Measurements from ENCODE around the gene COL20A1.

Gene COL20A1

GRCh38 chr20:63351326-63351700 is 58.3 kb downstream of the COL20A1 start:
- DNase-seq: no peak

DNA sequence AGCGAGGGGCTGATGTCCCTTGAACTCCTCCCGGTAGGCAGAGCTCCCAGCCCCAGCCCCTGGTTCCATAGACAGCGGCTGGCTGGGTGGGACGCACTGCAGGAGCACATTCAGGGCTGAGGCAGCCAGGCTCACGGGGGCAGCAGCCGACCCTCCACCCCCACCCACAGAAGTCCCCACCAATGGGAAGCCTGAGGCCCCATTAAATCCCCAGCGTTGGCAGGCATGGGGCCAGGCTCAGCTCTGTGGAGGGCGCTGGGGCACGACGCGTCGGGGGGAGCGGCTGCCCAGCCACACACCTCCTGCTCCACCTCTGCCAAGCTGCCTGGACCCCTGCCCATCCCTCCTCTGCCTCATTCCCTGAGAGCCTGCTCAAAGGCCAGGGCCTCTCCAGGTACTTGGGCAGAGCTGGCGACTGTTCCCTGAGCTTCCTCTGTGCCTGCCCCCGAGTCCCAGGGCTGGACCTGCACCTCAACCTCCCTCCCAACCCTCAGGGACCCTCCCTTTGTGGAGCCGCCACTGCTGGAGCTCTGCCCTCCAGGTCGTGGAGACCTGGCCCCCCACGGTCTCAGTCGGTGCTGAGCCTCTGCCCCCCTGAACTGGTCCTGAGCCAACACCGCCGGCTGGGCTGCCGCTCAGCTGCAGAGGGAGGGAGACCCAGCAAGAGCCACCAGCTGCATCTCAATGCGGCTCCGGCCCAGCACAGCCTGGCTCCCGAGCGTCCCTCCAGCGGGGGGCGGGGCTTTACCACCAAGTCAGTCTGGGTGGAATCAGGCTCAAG is 59.0 kb downstream of the COL20A1 start:
- DNase-seq: no peak

DNA sequence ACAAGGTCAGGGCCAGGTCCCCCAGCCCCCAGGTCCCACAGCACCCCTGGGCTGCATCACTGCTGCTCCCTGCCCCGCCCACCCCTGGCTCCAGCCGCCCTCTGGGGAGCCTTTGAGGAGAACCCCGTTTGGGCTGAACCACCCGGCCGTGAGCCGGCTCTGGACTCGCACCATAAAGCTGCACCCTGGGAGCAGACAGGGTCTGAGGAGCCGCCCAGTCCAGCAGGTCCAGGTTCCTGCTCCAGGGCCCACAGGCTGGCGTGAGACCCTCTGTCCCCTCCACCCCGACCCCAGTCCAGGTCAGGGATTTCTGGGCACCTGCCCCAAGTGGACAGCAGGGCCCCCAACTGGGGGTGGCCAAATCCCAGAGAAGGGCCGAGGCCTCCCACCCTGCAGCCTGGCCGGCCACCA is 59.8 kb downstream of the COL20A1 start:
- no peak for DNase-seq

DNA sequence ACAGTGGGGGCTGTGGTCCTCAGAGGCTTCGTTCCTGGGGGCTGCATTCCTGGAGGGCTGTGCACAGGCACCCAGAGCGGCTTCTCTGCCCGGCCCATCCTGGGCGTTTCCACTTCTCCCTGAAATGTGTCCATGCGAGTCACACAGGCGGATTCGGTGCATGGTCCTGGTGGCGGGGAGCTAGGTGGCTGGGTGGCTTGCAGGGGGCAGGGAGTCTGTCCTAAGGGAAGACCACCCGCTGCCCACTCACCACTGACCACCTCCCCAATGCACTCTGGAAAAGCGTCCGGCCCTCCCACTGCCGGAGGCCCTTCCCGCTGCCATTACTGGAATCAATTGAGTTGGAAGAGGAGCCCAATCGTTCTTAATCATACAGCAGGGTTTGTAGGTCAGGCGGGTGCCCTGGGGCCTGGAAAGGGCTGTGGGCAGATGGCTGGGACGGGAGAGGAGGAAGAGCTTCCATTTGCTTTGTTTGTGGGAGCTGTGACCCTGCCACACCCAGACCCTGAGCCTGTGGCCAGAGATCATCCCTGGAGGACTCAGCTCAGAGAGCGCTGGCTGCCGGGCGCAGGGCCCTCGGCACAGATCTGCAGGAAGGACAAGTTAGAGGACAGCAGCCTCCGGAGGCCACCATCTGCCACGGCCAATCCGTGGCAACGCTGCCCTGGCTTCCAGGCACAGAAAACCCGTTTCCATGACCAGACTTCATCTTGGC is 61.8 kb downstream of the COL20A1 start:
- DNase-seq: no peak

- no peak for DNase-seq
Measured at GRCh38 chr20:63355781-63356295, 62.9 kb downstream of the COL20A1 start.

GRCh38 chr20:63356511-63356910 is 63.5 kb downstream of the COL20A1 start:
- no peak for DNase-seq

DNA sequence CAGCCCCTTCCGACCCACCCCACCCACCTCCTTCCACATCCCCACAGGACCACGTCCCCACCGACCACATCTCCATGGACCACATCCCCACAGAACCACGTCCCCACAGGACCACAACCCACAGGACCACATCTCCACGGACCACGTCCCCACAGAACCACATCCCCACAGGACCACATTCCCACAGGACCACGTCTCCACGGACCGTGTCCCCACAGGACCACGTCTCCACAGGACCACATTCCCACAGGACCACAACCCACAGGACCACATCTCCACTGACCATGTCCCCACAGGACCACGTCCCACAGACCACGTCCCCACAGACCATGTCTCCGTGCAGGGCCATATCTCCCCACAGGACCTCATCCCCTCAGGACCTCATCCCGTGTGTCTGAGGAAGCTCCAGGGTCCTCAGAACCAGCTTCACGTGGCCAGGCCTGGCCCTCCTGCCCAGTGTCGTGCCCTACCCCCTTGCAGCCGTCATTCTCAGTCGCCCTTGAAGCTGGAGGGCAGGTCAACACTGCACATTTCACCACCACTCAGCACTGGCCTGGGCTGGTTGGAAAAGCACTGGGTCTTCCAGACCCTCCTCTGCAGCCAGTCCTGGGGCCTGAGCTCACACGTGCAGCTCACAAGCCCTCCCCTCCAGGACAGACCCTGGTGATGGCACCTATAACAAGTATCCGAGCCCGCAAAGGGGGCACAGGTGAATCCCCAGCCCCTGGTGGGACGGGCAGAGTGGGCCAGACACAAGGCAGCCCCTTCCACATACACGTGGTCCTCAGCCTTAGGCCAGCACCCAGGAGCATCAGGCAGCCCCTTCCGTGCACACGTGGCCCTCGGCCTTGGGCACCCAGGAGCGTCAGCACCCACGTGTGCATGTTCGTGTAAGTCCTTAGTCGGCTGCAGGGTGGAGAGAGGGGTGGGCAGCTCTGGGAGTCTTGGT is 64.2 kb downstream of the COL20A1 start:
- no peak for DNase-seq

DNA sequence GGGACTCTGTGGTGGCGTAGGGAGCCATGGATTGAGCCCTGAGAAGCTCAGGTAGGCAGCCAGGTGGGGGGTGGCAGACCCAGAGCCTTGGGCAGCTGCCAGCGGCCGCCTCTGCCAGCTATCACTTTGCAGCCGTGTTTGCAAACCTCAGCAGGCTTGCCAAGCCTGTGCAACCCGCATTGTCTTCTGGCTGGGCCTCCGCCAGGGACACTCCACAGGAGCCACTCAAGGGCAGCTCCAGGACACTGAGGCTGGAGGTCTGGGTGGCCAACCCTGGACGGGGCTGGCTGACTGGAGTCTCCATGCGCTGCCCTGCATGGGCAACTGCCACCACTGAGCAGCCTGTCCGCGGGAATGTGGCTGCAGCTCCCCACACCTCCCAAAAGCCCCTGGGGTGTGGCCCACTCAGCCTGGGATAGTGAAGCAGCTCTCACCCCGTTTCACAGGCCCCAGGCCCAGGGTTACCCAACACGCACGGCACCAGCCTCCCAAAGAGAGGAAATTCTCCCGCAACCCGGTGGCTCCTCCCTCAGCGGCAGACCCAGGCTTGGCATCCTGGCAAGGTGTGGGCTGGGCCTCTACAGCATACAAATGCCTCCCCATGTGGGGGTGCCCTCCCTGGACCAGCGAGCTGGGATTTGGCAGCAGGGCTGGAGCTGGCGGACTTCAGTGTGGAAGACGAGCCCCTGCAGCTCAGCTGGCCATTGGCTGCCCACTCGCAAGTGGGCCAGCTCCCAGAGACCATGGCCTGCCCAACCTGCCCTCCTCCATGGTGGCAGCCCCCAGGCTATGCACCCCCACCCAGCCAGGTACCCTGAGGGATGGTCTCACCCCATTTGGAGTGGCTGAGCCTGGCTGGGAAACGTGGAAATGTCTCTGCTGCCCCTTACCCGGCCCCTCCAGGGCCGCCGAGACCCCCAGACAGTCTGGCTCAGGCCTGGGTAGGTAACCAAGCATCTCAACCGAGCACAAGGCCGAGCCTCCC is 65.2 kb downstream of the COL20A1 start:
- DNase-seq: no peak

DNA sequence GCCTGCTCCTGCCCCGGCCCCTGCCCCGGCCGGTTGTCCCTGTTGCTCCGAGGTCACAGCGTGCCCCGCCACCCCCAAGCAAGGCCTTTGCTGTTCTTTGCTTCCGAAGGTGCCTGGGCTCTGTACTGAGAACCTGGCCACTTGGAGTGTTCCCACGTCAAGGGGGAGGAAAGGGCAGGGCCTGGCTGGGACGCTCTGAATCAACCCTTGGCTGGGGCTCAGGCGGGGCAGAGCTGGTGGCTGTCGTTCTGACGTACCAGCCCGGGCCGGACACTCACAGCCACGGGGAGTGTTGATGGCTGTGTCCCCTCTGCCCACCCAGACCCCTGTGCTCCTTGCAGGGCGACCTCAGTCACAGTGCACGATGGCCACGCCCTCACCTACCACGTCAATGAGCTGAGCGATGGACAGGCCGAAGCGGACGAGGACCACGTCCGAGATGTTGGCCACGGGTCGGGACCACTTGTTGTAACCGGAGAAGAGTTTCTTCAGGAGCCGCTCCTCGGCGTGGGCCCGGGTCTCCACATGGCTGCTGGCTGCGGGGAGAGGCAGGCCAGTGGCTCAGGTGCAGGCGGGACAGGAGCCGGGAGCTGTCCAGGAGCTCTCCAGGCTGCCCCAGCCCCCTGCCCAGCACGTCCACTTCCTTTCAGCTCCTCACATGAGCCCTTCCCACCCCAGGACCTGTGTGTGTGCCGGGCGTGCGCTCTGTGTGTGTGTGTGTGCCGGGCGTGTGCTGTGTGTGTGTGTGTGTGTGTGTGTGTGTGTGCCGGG is 66.4 kb downstream of the COL20A1 start:
- no peak for DNase-seq

DNA sequence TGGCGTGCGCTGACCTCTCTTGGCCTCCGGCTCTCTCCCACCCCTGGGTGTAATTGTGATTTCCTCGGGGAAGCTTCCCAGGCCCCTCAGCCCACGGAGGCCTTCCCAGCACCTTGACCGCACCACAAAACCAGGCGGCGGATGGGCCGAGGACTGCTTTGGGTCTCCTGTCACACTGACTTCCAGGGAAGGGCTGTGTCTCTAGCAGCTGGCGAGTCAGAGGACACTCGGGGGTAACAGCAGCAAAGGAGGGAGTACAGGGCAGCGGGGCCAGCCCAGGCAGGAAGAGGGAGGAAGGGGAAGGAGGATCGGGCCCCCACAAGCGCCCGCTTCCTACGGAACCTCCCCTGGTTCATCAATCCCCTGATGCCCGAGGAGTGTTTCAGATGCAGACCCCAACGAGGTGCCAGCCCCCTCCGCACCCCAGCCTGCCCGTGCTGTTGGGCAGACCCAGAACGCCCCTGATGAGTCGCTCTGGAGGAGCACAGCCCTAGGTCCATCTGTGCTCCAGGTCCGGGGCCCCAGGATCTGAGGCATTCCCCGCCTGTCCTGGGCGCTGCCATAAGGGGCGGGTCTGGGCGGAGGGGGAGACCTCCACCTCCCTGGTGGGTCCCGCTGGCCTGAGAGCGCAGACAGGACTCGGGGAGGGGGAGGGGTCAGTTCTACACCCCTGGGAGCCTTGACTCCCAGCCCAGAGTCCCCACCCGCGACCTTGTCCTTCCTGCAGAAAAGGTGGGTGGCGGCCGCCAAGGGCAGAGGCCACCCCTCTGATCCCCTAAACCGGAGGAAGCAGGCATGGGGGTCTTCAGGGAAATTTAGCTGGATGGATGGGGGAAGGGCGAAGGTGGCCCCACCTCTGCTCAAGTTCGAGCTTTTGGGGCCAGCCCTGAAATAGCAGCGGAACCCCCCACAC is 67.2 kb downstream of the COL20A1 start:
- DNase-seq: no peak

- no peak for DNase-seq
Measured at GRCh38 chr20:63360850-63361518, 68.0 kb downstream of the COL20A1 start, which contains the start of gene CHRNA4. CHRNA4 (minus strand) TSS chr20:63361349; CDS start chr20:63361165, 184 bp downstream.

DNA sequence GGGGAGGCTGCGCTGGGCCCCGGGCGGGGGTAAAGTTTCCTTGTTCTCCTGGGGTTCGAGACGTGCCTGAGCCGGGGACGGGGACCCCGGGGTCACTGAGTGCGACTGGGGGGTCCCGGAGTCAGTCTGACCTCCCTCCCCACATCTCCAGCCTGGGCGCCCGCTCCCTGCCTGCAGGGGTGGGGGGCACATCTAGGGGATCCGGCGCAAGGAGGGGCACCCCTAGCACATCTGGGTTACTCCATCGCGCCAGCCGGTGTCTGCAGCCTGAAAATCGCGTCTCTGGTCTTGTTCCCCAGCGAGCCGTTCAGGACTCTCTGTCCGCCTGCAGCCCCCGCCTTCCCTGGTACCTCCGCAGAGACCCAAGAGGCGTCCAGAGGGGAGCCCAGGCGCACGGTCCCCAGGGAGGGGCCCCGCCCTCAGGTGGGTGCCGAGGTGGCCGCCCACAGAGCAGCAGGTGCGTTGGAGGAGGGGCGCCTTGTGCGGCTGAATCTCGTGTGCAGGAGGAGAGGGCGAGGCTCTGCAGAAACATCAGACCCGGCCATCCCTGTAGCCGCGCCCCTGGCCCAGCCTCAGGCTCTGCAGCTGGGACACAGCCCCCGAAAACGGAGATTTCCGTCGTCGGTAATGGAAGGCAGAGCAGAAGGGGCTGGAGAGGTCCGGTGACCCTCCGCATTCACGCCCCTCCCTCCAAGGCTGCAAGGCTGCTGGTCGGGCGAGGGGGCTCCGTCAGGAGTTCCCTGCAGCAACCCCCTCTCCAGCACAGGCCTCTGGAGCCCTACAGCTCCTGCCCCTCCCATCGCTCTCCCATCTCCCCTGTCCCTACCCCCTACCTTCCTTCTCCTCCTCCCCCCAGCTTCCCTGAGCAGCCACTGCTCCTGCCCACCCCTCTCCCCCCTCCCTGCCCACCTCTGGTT is 68.8 kb downstream of the COL20A1 start:
- no peak for DNase-seq

DNA sequence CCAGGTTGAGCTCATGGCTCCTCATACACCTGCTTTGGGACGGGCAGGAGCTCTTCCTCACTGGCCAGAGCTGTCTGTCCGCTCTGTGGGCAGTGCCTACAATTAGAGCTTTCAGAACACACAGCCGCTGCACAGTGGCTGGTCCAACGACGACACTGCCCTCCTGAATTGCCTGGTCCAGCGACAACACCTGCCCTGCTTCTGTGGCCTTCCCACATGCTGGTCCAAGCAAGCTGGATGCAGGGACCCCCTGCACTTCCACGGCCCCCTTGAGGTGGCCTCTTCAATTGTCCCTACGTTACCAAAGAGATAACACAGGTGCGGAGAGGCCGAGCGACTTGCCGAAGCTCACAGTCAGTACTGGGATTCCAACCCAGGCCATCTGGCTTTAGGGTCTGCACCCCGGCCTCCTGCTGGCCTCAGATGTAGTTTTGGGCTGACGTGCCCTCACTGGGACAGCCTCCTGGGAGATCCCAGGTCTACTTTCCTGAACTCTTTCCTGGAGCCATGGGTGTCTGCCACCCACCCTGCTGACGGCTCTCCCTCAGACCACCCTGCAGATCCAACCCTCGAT is 69.5 kb downstream of the COL20A1 start:
- DNase-seq: no peak

DNA sequence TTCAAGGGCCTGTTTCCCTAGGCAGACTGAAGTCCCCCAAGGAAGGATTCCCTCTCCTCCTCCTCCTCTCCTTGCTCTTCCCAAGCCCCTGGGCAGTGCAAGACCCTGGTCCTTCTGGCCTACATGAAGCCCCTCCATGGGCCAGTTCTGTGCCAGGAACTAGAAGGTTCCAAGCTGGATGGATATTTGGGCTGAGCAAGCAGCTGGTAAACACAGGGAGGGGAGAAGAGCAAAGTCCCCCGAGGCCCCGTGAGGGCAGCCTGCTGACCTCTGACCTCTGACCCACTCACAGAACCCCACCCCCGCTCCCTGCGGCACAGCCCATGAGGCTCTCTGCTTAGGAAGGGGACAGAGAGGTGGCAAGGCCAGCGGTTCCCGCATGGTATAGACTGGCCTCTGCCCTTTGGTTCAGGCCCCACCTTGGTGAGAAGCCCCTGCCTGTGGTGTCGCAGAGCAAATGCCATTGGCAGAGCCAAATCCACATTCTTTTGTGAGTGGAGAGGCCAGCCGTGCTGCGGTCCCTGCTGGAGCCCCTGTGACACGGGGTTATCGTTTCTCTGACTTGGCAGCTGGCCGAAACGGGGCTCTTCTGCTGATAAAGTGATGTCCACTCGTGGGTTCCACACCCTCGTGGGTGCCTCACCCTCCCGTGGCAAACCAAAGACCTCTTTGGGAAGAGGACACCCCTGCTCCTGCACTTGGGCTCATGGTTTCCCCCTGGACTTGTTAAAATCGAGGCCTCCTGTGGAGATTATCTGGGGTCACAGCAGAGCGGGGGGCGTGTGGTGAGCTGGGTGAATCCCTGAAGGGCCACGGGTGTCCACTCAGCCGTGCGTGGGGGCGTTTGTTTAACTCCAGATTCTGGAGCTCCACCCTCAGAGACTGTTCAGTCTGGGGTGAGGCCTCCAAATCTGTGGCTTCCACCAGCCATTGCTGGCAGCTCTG is 70.3 kb downstream of the COL20A1 start:
- DNase-seq: no peak

GRCh38 chr20:63363981-63364561 is 71.1 kb downstream of the COL20A1 start:
- DNase-seq: no peak
